DOHH2 (cell line): ENCODE measurements around the gene RUFY4.

ENCODE experiments used
- H3F3A ChIP-seq: fragments of 200-600 bp; sonication (generic), shearing (Covaris generic); 2 replicates; pipeline ENCODE4 v1.6.0; 2016; ENCODE audit warnings: antibody characterized with exemption, mild to moderate bottlenecking; ENCODE audit not compliant: control insufficient read depth, insufficient read depth
- H3K27ac ChIP-seq: fragments of 200-600 bp; sonication (generic); 2 replicates; pipeline ENCODE4 v1.5.1; 2014; ENCODE audit warnings: low read depth, mild to moderate bottlenecking, low read length, moderate library complexity
- H3K27me3 ChIP-seq: fragments of 200-600 bp; sonication (generic); 2 replicates; pipeline ENCODE4 v1.6.1; 2014; ENCODE audit warnings: mild to moderate bottlenecking, low read length, mixed read lengths; ENCODE audit not compliant: control insufficient read depth
- H3K36me3 ChIP-seq: fragments of 200-600 bp; sonication (generic); 2 replicates; pipeline ENCODE4 v1.6.1; 2014; ENCODE audit warnings: mild to moderate bottlenecking, low read length, moderate library complexity, mixed read lengths; ENCODE audit not compliant: control insufficient read depth
- H3K4me1 ChIP-seq: fragments of 200-600 bp; sonication (generic); 2 replicates; pipeline ENCODE4 v1.6.1; 2014; ENCODE audit warnings: mild to moderate bottlenecking, low read length, mixed read lengths; ENCODE audit not compliant: control insufficient read depth
- H3K4me2 ChIP-seq: fragments of 200-600 bp; sonication (generic); 2 replicates; pipeline ENCODE4 v1.6.0; 2014; ENCODE audit warnings: mild to moderate bottlenecking, low read length, moderate library complexity
- H3K4me3 ChIP-seq: fragments of 200-600 bp; sonication (generic); 2 replicates; pipeline ENCODE4 v1.5.1; 2014; ENCODE audit warnings: mild to moderate bottlenecking, low read length, mixed read lengths
- H3K79me2 ChIP-seq: fragments of 200-600 bp; sonication (generic); 2 replicates; pipeline ENCODE4 v1.6.1; 2014; ENCODE audit warnings: mild to moderate bottlenecking, low read length, mixed read lengths; ENCODE audit not compliant: control insufficient read depth
- H3K9me2 ChIP-seq: fragments of 200-600 bp; sonication (generic); replicated peaks from 2 replicates; pipeline ENCODE4 v1.6.1; 2014; ENCODE audit warnings: mild to moderate bottlenecking, low read length, mixed read lengths; ENCODE audit not compliant: control insufficient read depth
- H3K9me3 ChIP-seq: fragments of 200-600 bp; sonication (generic); 2 replicates; pipeline ENCODE4 v1.6.1; 2014; ENCODE audit warnings: antibody characterized with exemption, low read length, mixed read lengths; ENCODE audit not compliant: control insufficient read depth, insufficient read depth
- H4K20me1 ChIP-seq: fragments of 200-600 bp; sonication (generic); 2 replicates; pipeline ENCODE4 v1.6.0; 2014; ENCODE audit warnings: low read depth, mild to moderate bottlenecking, antibody characterized with exemption, low read length, moderate library complexity; ENCODE audit not compliant: control insufficient read depth, insufficient read depth
- EZH2phosphoT487 ChIP-seq: fragments of 200-600 bp; sonication (generic); IDR thresholded peaks from 2 replicates; pipeline ENCODE4 v1.6.1; 2017; ENCODE audit warnings: borderline replicate concordance, mild to moderate bottlenecking, antibody characterized with exemption, low read length, moderate library complexity, mixed read lengths
- TF ChIP-seq, protein P1 (sequence below): fragments of 200-600 bp; sonication (generic); IDR thresholded peaks from one replicate; pipeline ENCODE4 v1.5.1; 2014; ENCODE audit warnings: antibody characterized with exemption, mild to moderate bottlenecking, low read depth, low read length; ENCODE audit not compliant: poor library complexity, severe bottlenecking

RUFY4 gene

DNA sequence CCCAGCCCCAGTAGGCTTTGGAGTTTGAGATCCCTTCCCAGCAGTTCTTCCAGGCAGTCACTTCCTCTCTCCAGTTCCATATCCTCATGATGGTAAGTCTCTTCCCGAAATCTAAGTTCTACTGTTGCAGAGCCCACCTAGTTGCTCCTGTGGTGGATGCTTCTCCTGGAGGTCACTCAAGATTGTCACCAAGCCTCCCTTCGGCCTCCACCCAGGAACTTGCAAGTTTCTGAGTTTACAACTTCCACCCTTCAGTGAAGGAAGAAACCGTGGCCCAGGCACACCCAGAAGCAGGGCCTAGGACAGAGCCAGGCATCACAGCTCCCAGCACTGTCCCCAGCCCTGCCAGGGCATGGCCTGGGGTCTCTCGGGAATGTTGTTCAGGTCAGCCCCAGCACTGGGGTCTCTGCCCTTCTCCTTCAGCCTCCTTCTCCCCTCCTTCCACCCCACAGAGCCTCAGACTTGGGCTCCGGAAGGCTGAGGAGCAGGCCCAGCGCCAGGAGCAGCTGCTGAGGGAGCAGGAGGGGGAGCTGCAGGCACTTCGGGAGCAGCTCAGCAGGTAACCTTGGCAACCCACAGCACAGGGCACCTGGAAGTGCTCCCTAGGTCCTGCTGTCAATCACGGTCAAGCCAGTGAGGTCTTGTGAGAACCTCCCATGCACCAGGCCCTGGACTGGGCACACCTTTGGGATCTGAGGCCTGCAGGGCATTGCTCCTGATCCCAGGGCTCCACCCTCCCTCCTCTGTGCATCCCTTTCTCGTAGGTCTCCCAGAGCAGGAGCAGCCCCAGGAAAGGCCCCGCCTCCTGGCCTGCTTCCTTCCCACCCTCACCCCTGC is 7.1 kb downstream of the RUFY4 start:
- Histone ChIP-seq H3K4me1 (peaks cover 6% of the 10 kb centered on the region), H3K27me3 (peaks cover 3% of the 10 kb centered on the region; the same call in 1 of the 2 replicates), H3K4me2 (no peak overlapping the region), H3K79me2 (no peaks in the 10 kb centered on the region), H4K20me1 (no peaks in the 10 kb centered on the region), H3K9me2 (no peaks in the 10 kb centered on the region), H3K27ac (no peak overlapping the region), H3K36me3 (no peaks in the 10 kb centered on the region), H3K4me3 (no peak overlapping the region), H3K9me3 (no peaks in the 10 kb centered on the region), H3F3A (no peaks in the 10 kb centered on the region)
- TF ChIP-seq, protein P1, sequence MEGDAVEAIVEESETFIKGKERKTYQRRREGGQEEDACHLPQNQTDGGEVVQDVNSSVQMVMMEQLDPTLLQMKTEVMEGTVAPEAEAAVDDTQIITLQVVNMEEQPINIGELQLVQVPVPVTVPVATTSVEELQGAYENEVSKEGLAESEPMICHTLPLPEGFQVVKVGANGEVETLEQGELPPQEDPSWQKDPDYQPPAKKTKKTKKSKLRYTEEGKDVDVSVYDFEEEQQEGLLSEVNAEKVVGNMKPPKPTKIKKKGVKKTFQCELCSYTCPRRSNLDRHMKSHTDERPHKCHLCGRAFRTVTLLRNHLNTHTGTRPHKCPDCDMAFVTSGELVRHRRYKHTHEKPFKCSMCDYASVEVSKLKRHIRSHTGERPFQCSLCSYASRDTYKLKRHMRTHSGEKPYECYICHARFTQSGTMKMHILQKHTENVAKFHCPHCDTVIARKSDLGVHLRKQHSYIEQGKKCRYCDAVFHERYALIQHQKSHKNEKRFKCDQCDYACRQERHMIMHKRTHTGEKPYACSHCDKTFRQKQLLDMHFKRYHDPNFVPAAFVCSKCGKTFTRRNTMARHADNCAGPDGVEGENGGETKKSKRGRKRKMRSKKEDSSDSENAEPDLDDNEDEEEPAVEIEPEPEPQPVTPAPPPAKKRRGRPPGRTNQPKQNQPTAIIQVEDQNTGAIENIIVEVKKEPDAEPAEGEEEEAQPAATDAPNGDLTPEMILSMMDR, result no peak
- TF ChIP-seq EZH2phosphoT487, result no peak

DNA sequence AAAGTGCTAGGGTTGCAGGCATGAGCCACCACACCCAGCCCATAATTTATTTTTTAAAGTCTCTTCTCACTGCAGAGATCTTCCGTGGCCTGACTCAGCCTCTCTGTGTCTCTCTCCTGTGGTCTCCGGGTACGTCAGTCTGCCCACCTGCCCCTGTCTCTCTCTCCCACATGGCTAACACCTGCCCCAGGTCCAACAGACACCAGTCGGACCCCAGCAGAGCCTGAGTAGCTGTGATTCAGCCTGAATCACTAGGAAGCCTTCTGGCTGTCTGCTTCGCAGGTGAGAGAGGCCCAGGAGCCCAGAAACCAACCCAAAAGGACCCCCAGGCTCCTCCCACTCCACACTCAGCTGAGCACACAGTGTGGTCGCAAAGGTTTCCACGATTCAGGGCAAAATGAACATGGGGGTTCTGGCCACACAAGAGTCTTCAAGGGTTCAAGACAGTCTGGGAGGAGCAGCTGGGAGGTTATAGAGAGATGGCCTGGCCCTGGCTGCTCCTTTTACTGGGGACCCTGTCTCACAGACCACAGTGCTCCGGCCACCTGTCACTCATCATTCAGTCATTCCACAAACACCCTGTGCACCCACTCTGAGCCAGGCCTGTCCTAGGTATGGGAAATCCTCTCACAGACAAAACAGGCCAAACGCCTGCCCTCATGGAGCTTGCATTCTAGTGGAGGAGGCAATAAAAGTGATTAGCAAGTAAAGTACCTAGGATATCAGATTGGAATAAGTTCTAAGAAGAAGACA is 8.6 kb downstream of the RUFY4 start:
- H3K9me3 ChIP-seq, result no peaks in the 10 kb centered on the region
- H3K36me3 ChIP-seq, result no peaks in the 10 kb centered on the region
- H3F3A ChIP-seq, result no peaks in the 10 kb centered on the region
- peaks cover 12% of the 10 kb centered on the region for H3K4me1 ChIP-seq
- H3K4me2 ChIP-seq, result no peak overlapping the region
- no peaks in the 10 kb centered on the region for H3K9me2 ChIP-seq
- TF ChIP-seq, protein P1, result no peak
- TF ChIP-seq EZH2phosphoT487, result no peak
- no peak overlapping the region for H3K4me3 ChIP-seq
- H4K20me1 ChIP-seq, result no peaks in the 10 kb centered on the region
- no peaks in the 10 kb centered on the region for H3K79me2 ChIP-seq
- no peak overlapping the region for H3K27ac ChIP-seq
- peaks cover 3% of the 10 kb centered on the region; the same call in 1 of the 2 replicates for H3K27me3 ChIP-seq

GRCh38 chr2:218079943-218080913 is 11.2 kb downstream of the RUFY4 start:
- H3K9me2 ChIP-seq, result no peaks in the 10 kb centered on the region
- no peaks in the 10 kb centered on the region for H3K79me2 ChIP-seq
- H3K4me1 ChIP-seq, result peaks cover 12% of the 10 kb centered on the region
- H3K27me3 ChIP-seq, result no peaks in the 10 kb centered on the region
- no peak overlapping the region for H3K4me2 ChIP-seq
- H3K4me3 ChIP-seq, result no peak overlapping the region
- no peak overlapping the region for H3K27ac ChIP-seq
- no peaks in the 10 kb centered on the region for H3K36me3 ChIP-seq
- H3K9me3 ChIP-seq, result no peaks in the 10 kb centered on the region
- TF ChIP-seq, protein P1, result no peak
- TF ChIP-seq EZH2phosphoT487, result no peak
- no peaks in the 10 kb centered on the region for H4K20me1 ChIP-seq
- no peaks in the 10 kb centered on the region for H3F3A ChIP-seq
